Neural crest cell (in vitro differentiated cells): Measurements from ENCODE around the gene MEF2A. TPM values are rescaled to one million over a fixed set of nuclear protein-coding genes. Genes with fewer than 3 reads are reported as not detected.

Source experiments
- DNase-seq: peaks from one replicate; pipeline ENCODE4 v3.0.0; 2021; ENCODE audit warnings: low read depth, mixed read lengths, low spot score
- H3K27ac Mint-ChIP-seq: one replicate; pipeline ENCODE4 v1.8.0; 2021; ENCODE audit warnings: mild to moderate bottlenecking, mixed read lengths; ENCODE audit not compliant: unreplicated experiment
- H3K27me3 Mint-ChIP-seq: 2 replicates; pipeline ENCODE4 v1.8.0; 2021; ENCODE audit warnings: low read depth, mild to moderate bottlenecking, mixed read lengths
- H3K36me3 Mint-ChIP-seq: 2 replicates; pipeline ENCODE4 v1.8.0; 2021; ENCODE audit warnings: low read depth, mild to moderate bottlenecking, mixed read lengths
- H3K4me1 Mint-ChIP-seq: 2 replicates; pipeline ENCODE4 v1.8.0; 2021; ENCODE audit warnings: mixed read lengths
- H3K4me3 Mint-ChIP-seq: one replicate; pipeline ENCODE4 v1.8.0; 2021; ENCODE audit warnings: mild to moderate bottlenecking, mixed read lengths
- H3K9me3 Mint-ChIP-seq: 2 replicates; pipeline ENCODE4 v1.8.0; 2021; ENCODE audit warnings: mixed read lengths
- CTCF ChIP-seq: fragments of 200-600 bp; sonication (generic); conservative IDR thresholded peaks from 2 replicates; pipeline ENCODE4 v1.5.0; 2021; ENCODE audit warnings: antibody characterized with exemption, mild to moderate bottlenecking
- total RNA-seq: library from RNA; stranded (reverse); gene quantifications from 2 replicates; pipeline ENCODE4 v1.2.1, GENCODE V29; 2021

The MEF2A gene
- total RNA-seq, 1 donor from 2014 or later: 21.5 TPM

GRCh38 chr15:99593070-99593469 is 27.3 kb downstream of the MEF2A start:
- DNase-seq: no peak
- Mint-ChIP-seq H3K27ac (no peak overlapping the region), H3K27me3 (no peaks in the 10 kb centered on the region), H3K9me3 (peaks cover 12% of the 10 kb centered on the region), H3K4me3 (no peak overlapping the region), H3K4me1 (peaks cover 3% of the 10 kb centered on the region), H3K36me3 (peaks cover 33% of the 10 kb centered on the region)
- no peak for TF ChIP-seq CTCF

- Mint-ChIP-seq H3K9me3 (peaks cover 19% of the 10 kb centered on the region), H3K4me3 (no peak overlapping the region), H3K36me3 (peaks cover 40% of the 10 kb centered on the region), H3K27me3 (no peaks in the 10 kb centered on the region), H3K27ac (no peak overlapping the region), H3K4me1 (peaks cover 3% of the 10 kb centered on the region)
- no peak for DNase-seq
- no peak for TF ChIP-seq CTCF
These were observed 29.1 kb downstream of the MEF2A start for GRCh38 chr15:99594916-99595315.

GRCh38 chr15:99598296-99598695 is 32.5 kb downstream of the MEF2A start:
- peaks cover 10% of the 10 kb centered on the region for H3K4me1 Mint-ChIP-seq
- H3K27ac Mint-ChIP-seq: no peak overlapping the region
- H3K36me3 Mint-ChIP-seq: peaks cover 52% of the 10 kb centered on the region
- H3K9me3 Mint-ChIP-seq: peaks cover 24% of the 10 kb centered on the region
- H3K27me3 Mint-ChIP-seq: no peaks in the 10 kb centered on the region
- no peak for TF ChIP-seq CTCF
- no peak overlapping the region for H3K4me3 Mint-ChIP-seq
- DNase-seq: no peak

GRCh38 chr15:99603828-99604227 is 38.0 kb downstream of the MEF2A start:
- DNase-seq: no peak
- TF ChIP-seq CTCF: no peak
- Mint-ChIP-seq H3K9me3 (peaks cover 9% of the 10 kb centered on the region), H3K4me3 (no peak overlapping the region), H3K27ac (no peak overlapping the region), H3K4me1 (peaks cover 29% of the 10 kb centered on the region), H3K27me3 (no peaks in the 10 kb centered on the region), H3K36me3 (peaks cover 33% of the 10 kb centered on the region)

GRCh38 chr15:99604865-99605264 is 39.1 kb downstream of the MEF2A start:
- no peak for DNase-seq
- no peak overlapping the region for H3K27ac Mint-ChIP-seq
- peaks cover 29% of the 10 kb centered on the region for H3K36me3 Mint-ChIP-seq
- H3K4me3 Mint-ChIP-seq: no peak overlapping the region
- H3K4me1 Mint-ChIP-seq: peaks cover 29% of the 10 kb centered on the region
- peaks cover 9% of the 10 kb centered on the region for H3K9me3 Mint-ChIP-seq
- no peaks in the 10 kb centered on the region for H3K27me3 Mint-ChIP-seq
- TF ChIP-seq CTCF: no peak

GRCh38 chr15:99605490-99605931 is 39.7 kb downstream of the MEF2A start:
- H3K27ac Mint-ChIP-seq: no peak overlapping the region
- no peaks in the 10 kb centered on the region for H3K27me3 Mint-ChIP-seq
- peaks cover 29% of the 10 kb centered on the region for H3K4me1 Mint-ChIP-seq
- DNase-seq: no peak
- H3K4me3 Mint-ChIP-seq: no peak overlapping the region
- H3K9me3 Mint-ChIP-seq: peaks cover 3% of the 10 kb centered on the region
- no peak for TF ChIP-seq CTCF
- H3K36me3 Mint-ChIP-seq: peaks cover 22% of the 10 kb centered on the region
